Raji (cell line): ENCODE measurements around the gene ARHGAP9.

ENCODE experiments used
- POLR2A ChIP-seq: IDR thresholded peaks from 2 replicates; pipeline ENCODE4 v1.6.1; 2011; ENCODE audit warnings: low read depth, low read length, control low read depth; ENCODE audit not compliant: insufficient read depth

Gene ARHGAP9

GRCh38 chr12:57444744-57445143 is 34.9 kb downstream of the ARHGAP9 start:
- TF ChIP-seq POLR2A = no peak

GRCh38 chr12:57441846-57442427 is 37.7 kb downstream of the ARHGAP9 start:
- no peak for TF ChIP-seq POLR2A

DNA sequence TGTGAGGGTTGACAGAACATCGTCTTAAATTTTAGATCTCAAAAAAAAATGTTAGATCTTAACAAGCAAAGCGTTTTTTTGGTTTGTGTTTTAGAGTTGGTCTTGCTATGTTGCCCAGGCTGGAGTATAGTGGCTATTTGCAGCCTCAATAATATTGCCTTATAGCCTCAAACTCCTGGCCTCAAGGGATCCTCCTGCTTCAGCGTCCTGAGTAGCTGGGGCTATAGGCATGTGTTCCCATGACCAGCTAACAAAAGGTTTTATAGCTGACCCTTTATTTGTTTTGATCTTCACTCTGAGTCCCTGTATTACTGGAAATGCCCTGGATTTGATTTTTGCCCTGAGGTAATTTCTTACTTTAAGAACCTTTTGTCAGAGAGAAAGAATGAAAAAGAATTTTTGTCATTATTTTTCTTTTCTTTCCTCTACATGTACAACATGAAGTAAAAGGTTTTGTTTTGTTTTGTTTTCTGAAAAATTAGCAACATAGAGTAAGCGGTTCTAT is 39.9 kb downstream of the ARHGAP9 start:
- no peak for TF ChIP-seq POLR2A

DNA sequence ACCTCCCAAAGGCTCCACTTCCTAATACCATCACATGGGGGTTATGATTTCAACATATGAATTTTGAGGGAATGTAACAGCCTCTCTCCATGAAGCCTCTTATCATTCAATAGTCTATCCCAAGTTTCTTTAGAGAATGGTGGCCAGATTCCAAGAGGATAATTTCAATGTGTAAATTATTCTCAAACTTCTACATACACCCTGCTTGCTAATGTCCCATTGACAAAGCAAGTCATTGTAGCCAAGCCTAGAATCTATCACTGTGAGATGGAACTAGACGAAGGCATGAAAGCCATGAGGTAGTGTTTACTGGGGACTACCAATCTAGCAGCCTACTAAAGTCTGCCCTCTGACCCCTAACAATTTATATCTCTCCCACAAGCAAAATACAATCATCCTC is 41.3 kb downstream of the ARHGAP9 start:
- no peak for TF ChIP-seq POLR2A

DNA sequence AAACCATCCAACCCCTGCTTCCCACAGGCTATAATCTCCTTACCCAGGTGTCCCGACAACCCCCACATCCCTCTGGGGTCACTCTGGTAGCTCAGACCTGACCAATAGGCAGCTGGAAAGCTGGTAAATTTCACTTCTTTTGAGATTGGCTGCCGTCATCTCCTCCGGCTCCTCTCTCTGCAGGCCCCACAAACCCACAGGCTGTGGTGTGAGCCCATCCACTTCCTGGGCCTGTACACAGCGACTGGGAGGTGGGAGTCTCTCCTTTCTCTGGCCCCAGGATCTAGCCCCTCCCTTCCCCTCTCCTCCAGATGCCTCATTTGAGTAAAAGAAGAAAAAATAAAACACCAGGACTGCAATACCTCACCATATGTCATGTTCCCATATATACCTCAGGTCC is 44.4 kb downstream of the ARHGAP9 start:
- no peak for TF ChIP-seq POLR2A

- TF ChIP-seq POLR2A = no peak
Observed at GRCh38 chr12:57434517-57435223, 45.0 kb downstream of the ARHGAP9 start, which contains the start of gene INHBC. TSS of gene INHBC (plus strand) at chr12:57434784. CDS start at chr12:57434887, 103 bp downstream.

GRCh38 chr12:57433370-57433769 is 46.3 kb downstream of the ARHGAP9 start:
- TF ChIP-seq POLR2A = no peak

DNA sequence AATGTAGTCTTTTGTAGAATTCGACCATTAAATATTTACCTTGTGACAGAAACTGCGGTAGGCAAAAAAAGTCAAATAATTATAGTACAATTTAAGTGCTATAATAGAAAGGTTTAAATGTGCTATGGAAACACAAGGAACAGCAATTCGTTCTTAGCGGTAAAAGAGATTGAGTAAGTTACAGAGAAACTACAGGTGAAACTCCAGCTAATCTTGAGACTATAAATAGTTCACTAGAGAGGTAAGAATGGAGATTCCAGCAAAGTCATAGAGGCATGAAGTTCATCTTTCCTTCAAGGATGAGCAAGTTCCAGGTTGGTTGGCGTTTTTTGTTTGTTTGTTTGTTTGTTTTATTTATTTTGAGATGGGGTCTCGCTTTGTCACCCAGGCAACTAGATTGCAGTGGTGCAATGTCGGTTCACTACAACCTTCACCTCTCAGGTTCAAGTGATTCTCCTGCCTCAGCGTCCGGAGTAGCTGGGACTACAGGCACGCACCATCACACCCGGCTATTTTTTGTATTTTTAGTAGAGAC is 47.9 kb downstream of the ARHGAP9 start:
- TF ChIP-seq POLR2A = no peak

- TF ChIP-seq POLR2A = peak; percentile 97
Observed at GRCh38 chr12:57430931-57431566, 48.6 kb downstream of the ARHGAP9 start, which contains the start of gene R3HDM2. TSS of gene R3HDM2 (minus strand) at chr12:57431043. CDS start at chr12:57310428, 120,615 bp downstream.

DNA sequence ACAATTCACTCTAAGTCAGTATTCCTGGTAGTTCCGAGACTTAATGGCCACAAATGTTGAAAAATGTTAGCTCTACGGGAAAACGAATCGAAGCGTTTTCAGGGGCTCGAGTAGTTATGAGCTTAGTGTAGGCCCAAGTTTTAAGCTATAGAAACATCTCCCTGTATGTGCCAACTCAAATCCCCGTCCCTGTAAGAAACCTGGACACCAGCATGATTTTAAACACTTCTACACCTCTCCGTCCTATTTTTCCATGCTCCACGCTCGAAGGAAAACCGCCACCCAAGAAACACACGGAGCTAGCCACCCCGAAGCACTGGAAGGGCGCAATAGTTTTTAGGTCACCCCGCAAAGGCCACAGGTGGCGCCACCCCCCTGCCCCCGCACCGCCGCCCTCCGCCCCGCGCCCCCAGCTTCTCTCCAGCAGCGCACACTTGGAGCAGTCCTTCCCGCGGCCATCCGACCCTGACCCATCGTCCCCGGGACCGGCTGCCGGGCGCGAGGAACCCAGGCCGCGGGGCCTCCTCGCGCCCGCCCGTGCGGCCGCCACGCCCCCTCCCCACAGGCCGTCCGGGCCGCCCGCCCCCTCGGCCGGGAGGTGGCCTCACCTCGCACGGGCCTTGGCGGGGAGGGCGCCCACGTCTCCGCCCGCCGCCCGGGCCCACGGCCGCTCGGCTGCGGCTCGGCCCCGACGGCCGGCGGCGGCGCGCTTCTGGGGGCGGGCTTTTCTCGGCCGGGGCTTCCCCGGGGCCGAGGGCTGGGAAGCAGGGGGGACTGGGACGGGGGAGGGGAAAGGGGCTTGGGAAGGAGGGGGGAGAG is 49.3 kb downstream of the ARHGAP9 start:
- peak; percentile 21; the same call in 1 of the 2 replicates for TF ChIP-seq POLR2A

DNA sequence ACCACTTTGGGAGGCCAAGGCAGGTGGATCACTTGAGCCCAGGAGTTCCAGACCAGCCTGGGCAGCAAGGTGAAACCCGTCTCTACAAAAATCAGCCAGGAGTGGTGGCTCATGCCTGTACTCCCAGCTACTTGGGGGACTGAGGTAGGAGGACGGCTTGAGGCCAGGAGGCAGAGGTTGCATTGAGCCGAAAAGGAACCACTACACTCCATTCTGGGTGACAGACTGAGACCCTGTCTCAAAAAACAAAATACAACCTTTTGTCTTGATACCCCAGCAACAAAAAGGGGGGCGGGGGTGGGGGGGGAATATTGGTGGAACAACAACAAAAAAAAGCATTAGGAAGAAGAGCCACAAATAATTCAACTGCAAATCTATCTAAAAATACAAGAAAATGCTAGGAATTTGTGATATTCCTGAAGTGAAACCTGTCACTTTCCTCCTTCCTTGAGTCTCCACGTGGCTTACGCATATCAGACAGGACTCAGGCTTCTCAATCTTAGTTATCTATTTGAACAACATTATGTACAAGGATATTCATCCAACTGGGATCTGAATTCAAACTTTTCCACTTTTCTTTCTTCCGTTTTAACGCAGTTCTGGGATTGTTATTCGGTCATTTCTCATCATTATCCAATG is 50.1 kb downstream of the ARHGAP9 start:
- TF ChIP-seq POLR2A = no peak

DNA sequence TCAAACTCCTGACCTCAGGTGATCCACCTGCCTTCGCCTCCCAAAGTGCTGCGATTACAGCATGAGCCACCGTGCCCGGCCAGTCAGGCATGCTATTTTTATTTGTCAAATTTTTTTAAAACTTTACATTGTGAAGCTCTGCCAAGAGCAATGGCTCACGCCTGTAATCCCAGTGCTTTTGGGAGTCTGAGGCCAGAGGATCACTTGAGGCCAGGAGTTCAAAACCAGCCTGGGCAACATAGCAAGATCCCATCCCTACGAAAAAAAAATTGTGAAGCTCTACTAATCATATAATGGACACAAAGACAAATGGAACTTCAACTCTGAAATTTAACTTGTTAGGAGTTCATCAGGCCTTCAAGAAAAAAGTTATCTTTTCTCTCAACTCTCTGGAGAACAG is 50.7 kb downstream of the ARHGAP9 start:
- TF ChIP-seq POLR2A = no peak
